SK-N-MC (cell line): ENCODE data around the gene WDSUB1.

Experiments
- EZH2 ChIP-seq: fragments of 200-600 bp; sonication (generic); IDR thresholded peaks from one replicate; pipeline ENCODE4 v1.6.1; 2017; ENCODE audit warnings: antibody characterized with exemption
- POLR2AphosphoS5 ChIP-seq: IDR thresholded peaks from 2 replicates; pipeline ENCODE4 v1.6.1; 2012; ENCODE audit warnings: mild to moderate bottlenecking, low read depth, low read length, borderline replicate concordance

- TF ChIP-seq EZH2 = no peak
- peak; percentile 98 for TF ChIP-seq POLR2AphosphoS5
These were observed 372 bp upstream of the WDSUB1 start for GRCh38 chr2:159286709-159287441.
